Activated CD4-positive, alpha-beta T cell treated with anti-CD3 and anti-CD28 coated beads, Interleukin-2, amount 50 U/mL, for 48 hours (primary cell): ENCODE results near the gene MLYCD.
"Not testable (repeated sequence)": the region's sequence is repeated elsewhere in the genome, so short reads cannot be mapped to it uniquely, and the experiment has no call there.

Source experiments
- DNase-seq, 2 experiments: peaks; one replicate each; pipeline ENCODE4 v3.0.0-alpha.2; 2020

The MLYCD gene

GRCh38 chr16:83926726-83927397 lies 27.9 kb downstream of the MLYCD start:
- DNase-seq, result peak; percentile 71 to 76

GRCh38 chr16:83928341-83929055 lies 29.6 kb downstream of the MLYCD start:
- no peak for DNase-seq

DNA sequence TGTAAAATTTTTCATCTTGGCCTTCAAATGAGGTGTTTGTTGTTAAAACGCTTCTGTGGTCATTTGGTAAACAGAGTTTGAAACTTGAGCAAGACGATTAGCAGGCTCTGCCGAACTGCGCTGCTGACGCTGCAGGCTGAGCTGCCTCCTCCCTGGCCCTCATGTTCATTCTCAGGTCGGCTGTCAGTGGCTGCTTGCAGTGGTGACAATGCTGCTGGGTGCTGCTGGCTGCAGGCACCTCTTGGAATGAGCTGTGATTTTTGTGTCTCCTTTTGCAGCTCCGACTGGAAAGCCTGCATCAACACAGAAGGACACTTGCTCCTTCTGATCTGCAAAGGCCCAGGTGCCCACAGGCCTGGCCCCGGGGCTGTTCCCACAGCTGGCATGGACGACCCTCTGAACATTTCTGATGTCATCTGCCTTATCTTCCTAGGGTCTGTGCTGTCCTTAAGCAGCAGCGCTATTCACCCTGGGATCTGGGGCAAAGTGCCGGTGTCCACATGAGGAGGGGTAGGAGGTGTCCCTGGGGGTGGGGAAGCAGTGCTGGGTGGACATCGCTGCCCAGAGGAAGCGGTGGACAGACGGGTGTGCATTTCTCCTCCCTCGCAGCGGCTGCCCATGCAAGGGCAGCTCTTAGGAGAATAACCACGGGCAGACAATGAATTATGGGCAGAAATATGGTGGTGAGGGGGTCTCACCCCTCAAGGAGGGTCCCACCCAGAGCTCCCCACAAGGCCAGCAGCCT lies 31.1 kb downstream of the MLYCD start:
- DNase-seq, result no peak

DNA sequence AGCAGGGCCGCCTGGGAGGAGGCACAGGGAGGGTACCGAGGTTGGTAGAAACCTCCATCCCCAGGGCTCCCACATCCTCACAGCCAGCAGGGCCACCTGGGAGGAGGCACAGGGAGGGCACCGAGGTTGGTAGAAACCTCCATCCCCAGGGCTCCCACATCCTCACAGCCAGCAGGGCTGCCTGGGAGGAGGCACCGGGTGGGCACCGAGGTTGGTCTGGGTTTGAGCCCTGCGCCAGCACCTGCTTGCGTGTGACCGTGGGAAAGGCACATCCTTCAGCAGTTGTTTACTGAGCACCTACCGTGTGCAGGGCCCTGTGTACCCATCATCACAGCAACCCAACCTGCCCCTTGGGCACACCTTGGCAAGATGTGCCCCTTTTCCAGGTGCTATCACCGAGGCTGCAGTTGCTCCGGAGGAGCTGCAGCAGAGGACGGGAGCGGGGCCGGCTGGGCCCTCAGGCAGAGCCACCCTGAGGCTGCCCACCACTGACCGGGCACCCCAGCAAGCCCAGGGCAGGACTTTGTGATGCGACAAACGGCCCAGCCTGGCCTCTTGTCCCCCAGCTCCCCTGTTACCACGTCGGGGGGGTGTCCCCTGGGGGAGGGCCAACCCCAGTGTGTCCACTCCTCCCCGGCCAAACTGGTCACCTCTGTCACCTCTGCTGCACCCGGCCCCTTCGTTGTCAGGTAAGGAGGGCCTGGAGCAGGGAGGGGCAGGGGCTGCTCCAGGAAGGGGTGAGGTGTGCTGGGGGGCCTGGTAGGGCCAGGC lies 32.0 kb downstream of the MLYCD start:
- no peak for DNase-seq

DNA sequence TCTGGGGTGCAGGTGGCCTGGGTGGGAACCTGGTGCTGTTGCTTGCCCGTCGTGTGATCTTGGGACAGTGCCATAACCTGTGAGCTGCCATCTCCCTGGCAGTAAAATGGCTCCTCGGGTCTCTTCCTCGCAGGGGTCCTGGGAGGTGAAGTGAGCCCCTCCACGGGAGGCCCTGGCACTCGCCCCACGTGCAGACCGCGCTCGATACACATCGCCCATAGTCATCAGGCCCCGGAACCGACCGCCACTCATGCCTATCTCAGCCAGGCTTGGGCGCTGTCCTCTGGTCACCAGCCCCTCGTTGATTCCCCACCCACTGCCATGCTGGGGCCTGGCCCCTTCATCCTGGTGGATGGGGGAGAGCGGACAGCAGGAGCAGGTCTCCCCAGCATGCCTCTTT lies 32.6 kb downstream of the MLYCD start:
- no peak for DNase-seq

GRCh38 chr16:83932304-83932703 lies 33.4 kb downstream of the MLYCD start:
- DNase-seq, result no peak

- no peak for DNase-seq
These were observed 34.2 kb downstream of the MLYCD start for GRCh38 chr16:83932955-83933673.

DNA sequence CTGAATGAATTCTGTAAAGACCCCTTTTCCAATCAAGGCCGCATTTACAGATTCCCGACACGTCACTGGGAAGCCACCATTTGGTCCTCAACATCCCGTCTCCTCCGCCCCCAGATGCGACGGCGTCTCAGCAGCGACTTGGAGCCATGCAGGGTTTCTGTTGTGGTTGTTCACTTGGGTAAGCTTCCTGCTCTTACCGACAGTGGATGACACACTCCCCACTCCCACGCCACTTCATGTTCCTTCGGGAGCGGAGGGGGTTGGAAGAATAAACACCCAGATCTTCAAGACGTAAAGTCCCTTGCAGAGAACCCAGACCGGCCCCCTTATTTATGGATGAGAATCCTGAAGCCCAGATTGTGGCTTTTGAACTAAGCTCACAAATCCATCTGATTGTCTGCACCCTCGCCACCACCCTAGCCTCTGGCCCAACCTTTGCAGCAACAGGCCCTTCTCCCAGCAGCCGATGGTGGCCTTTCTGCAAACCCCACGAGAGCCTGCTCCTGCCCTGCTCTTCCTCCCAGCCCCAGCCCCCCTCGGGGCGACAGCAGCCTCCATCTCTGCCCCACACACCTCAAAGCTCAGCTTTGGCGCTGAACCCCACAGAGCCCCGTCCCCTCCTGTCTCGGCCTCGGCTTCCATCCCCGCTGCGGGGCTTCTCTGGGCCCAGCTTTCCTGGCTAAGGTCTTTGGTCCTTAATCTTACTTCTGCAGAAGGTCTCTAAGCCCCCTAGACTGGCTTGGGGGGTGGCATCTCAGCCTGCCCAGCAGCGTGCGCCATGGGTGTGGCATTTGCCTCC lies 35.2 kb downstream of the MLYCD start:
- DNase-seq, result no peak

DNA sequence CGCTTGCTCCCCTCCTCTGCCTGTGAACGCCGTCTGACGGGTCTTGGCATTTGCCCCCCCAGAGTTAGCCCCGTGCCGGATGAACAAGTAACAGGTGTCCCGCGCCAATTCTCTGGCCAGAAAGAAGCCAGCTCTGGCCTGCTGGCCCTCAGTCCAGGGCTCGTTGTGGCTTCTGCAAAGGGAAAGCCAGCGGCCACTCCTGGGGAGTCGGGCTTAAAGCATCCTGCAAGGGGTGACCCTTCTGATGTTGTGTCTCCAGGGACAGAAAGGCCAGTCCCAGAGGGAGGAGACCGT lies 35.7 kb downstream of the MLYCD start:
- DNase-seq, result no peak

GRCh38 chr16:83935005-83935857 lies 36.3 kb downstream of the MLYCD start:
- no peak for DNase-seq

GRCh38 chr16:83935858-83936255 lies 36.9 kb downstream of the MLYCD start:
- DNase-seq, result no peak

DNA sequence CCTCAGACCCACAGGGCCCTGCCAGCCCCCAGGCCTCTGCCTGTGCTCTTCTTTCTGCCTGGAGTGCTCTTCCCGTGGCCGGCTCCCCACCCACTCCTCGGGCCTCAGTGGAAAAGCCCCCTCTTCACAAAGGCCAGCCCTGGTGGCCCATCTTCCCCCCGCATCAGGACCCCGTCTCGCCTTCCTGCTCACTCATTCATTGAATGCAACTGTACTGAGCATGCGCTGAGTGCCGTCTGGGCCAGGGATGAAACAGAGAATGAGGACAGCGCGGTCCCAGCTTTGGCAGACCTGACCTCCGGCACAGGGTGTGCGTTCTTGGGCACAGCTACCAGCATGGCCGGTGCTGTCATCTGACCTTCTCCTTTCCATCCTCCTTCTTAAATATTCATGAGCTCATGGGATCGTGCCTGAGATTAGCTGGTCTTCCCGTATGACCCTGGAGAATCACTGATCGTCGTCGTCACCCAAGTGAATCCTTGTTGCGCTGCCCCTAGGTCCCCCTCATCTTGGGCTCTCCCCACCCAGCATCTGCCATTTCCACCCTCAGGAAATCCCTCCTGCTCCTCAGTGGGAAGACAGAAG lies 37.8 kb downstream of the MLYCD start:
- DNase-seq, result no peak

DNA sequence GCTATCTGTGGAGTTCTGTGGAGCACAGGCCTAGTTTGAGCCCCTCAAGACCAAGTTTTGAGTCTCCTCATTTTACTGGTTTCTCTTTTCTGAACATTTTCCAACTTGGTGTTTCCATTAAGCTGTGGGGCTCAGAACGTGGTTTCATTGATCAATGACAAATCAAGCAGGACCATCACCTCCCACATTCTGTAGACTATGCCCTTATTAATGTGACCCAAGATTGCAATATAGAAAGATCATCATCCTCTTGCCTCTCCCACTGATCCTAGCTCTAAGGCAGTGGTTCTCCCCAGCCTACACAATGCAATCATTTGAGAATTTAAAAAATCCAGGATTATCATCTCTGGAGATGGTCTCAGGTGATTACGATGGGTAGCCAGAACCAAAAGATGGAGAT lies 38.4 kb downstream of the MLYCD start:
- DNase-seq, result no peak

DNA sequence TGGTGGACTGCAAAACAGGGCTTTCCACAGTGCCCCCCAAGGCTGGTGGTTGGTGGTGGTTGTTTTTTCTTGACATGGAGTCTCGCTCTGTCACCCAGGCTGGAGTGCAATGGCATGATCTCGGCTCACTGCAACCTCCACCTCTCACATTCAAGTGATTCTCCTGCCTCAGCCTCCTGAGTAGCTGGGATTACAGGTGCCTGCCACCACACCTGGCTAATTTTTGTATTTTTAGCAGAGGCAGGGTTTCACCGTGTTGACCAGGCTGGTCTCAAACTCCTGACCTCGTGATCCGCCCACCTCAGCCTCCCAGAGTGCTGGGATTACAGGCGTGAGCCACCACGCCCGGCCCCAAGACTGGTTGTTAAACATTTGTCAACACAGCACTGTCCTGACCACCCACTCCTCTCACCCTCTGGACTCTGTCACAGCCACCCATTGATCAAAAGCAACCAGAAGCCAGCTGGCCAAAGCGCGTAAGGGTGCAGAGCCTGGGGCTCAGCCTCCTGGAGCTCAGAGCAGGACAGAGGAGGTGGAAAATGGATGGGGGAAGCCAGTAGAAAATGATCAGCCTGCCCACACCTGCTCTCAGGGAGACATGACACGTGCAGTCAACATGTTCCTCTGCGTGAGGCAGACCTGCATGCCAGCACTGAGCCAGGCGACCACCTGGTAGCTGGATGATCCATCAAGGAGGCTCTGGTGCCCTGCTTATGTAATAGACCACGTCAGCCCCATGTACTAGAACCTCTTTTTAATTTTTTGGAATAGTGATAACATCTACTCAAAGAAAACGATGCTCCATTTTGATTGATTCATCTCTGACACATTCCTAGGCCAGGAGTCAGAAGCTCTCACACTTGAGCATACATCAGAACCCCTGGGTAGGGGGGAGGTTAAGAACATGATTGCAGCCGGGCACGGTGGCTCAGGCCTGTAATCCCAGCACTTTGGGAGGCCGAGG lies 39.3 kb downstream of the MLYCD start:
- DNase-seq, result no peak

DNA sequence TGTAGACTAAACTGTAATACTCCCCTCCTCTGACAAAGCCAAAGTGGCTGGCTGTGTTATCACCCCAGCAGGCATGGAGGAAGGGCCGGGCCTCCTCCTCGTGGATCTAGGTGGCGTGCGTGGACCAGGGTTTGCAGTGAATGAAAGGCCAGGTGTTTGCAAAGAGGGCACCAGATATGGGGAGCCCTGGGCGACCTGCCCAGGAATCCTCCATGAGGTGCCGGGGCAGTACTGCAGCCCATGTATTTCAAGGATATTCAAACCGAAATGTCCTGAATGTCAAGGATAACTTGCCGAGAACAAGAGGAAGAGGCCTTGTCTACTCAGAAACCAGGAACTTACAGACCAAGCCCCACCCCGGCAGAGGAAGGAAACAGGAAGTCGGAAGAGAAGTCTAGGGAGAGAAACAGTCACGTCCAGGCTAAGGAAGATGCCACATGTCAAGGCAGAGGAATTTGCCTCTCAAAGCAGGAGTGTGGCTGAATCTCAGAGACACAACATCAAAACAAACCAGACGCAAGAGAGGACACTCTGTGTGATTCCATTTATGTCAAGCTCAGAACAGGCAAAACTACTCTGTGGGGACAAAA lies 40.4 kb downstream of the MLYCD start:
- DNase-seq, result no peak

DNA sequence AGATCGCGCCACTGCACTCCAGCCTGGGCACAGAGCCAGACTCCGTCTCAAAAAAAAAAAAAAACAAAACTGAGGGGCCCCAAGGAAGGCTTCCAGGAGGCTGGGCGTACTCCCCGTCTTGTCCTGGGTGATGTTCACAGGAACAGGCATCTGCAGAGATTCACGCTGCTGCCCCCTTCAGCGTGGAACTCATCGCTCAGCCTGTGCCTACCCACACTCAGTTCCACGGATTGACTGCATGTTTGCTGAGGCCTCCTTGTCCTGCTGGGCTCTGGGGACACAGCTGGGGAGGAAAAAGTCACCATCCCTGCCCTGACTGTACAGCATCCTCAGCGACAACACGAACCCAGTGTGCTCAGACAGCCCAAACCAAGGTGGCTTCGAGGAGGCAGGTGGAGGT lies 41.2 kb downstream of the MLYCD start:
- DNase-seq, result no peak

DNA sequence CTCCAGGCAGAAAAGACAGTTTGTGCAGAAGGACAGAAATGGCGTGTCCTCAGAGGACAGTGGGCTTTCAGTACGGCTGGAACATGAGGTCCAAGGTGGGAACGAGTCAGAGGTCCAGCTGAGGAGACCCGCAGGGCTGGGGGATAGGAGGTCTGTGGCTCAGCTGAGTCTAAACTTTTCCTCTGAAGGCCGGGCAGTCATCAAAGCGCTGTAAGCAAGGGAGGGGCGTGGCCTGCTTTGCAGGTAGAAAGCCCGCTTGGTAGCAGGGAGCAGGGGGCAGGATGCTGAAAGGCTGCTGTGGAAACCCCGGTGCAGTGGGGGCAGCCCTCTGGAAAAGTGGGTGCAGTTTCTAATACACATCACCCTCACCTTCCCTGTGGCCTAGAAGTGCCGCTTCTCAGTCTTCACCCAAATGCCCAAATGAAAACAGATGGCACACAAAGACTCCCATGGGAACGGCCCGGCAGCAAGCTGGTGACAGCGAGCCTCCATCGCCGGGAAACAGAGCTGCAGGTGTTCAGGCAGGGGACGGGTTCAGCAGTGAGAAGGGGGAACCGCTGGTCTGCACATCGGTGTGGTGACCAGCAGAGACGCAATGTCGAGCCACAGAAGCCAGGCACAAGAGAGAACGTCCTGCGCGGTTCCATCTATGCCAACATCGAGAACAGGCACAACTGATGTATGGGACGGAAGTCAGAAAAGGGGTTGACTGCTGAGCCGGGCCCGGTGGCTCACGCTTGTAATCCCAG lies 41.9 kb downstream of the MLYCD start:
- DNase-seq, result no peak

- DNase-seq, result not testable (repeated sequence)
These were observed 42.6 kb downstream of the MLYCD start for GRCh38 chr16:83941546-83941945.
